IMR-90 (cell line): ENCODE results near the gene TRAF3. TPM values are rescaled to one million over a fixed set of nuclear protein-coding genes. Genes with fewer than 3 reads are reported as not detected.
A peak's percentile ranks its signal among the peaks of the same experiment; 100 is the strongest.

Source experiments
- ATAC-seq: fragments of 200-7000 bp; cut with Tn5 transposase; 2 replicates; pipeline ENCODE4 v1.9.1; 2020; ENCODE audit warnings: low read depth, mild to moderate bottlenecking, moderate library complexity
- BruUV-seq: library from RNA; stranded (reverse); fragments of 400-500 nt; replicated peaks from 2 replicates; lab custom pipeline; 2021; lab: Mats Ljungman, UMichigan
- CTCF ChIA-PET: fragments of 300-600 bp; formaldehyde crosslinking; extraction: SDS; loops from one replicate; lab custom pipeline; 2021; ENCODE audit warnings: antibody characterized with exemption; lab: Yijun Ruan, JAX
- POLR2A ChIA-PET: fragments of 300-600 bp; sonication (Branson Sonifier 250); formaldehyde crosslinking; loops from one replicate; lab custom pipeline; 2022; ENCODE audit warnings: antibody characterized with exemption; ENCODE audit not compliant: unreplicated experiment; lab: Charles Lee
- DNase-seq: peaks from one replicate; pipeline ENCODE4 v3.0.0; 2013
- H2AFZ ChIP-seq: replicated peaks from 2 replicates; pipeline ENCODE3; 2013; ENCODE audit warnings: low read length, mild to moderate bottlenecking; ENCODE audit not compliant: poor library complexity
- H2AK5ac ChIP-seq: 2 replicates; pipeline ENCODE4 v1.6.1; 2013; ENCODE audit warnings: low read depth, low read length, inconsistent platforms
- H2AK9ac ChIP-seq: replicated peaks from 2 replicates; pipeline ENCODE3; 2013; ENCODE audit warnings: mild to moderate bottlenecking, low read depth, low read length, moderate library complexity; ENCODE audit not compliant: poor library complexity
- H2BK120ac ChIP-seq: 2 replicates; pipeline ENCODE4 v1.6.1; 2013; ENCODE audit warnings: low read depth, low read length, inconsistent platforms
- H2BK15ac ChIP-seq: 3 replicates; pipeline ENCODE4 v1.6.1; 2013; ENCODE audit warnings: low read depth, low read length, inconsistent platforms
- H2BK20ac ChIP-seq: 2 replicates; pipeline ENCODE4 v1.6.1; 2013; ENCODE audit warnings: low read depth, mild to moderate bottlenecking, inconsistent platforms, low read length, moderate library complexity
- H2BK5ac ChIP-seq: 2 replicates; pipeline ENCODE4 v1.6.1; 2013; ENCODE audit warnings: mild to moderate bottlenecking, low read depth, low read length, inconsistent platforms; ENCODE audit not compliant: poor library complexity, severe bottlenecking
- H3K14ac ChIP-seq: replicated peaks from 2 replicates; pipeline ENCODE4 v1.6.1; 2013; ENCODE audit warnings: low read depth, low read length, inconsistent platforms
- H3K18ac ChIP-seq: 2 replicates; pipeline ENCODE4 v1.6.1; 2013; ENCODE audit warnings: low read depth, low read length, control low read depth
- H3K23ac ChIP-seq: 2 replicates; pipeline ENCODE4 v1.6.1; 2013; ENCODE audit warnings: low read depth, low read length, inconsistent platforms
- H3K27ac ChIP-seq: 2 replicates; pipeline ENCODE4 v1.5.1; 2013; ENCODE audit warnings: mild to moderate bottlenecking, control low read depth, low read length; ENCODE audit not compliant: insufficient read depth
- H3K27me3 ChIP-seq: 2 replicates; pipeline ENCODE4 v1.6.1; 2013; ENCODE audit warnings: low read length; ENCODE audit not compliant: control insufficient read depth, insufficient read depth
- H3K36me3 ChIP-seq: 2 replicates; pipeline ENCODE4 v1.6.1; 2013; ENCODE audit warnings: low read length, mixed read lengths; ENCODE audit not compliant: control insufficient read depth, insufficient read depth
- H3K4ac ChIP-seq: 2 replicates; pipeline ENCODE4 v1.6.1; 2013; ENCODE audit warnings: low read depth, low read length, inconsistent platforms
- H3K4me1 ChIP-seq: 2 replicates; pipeline ENCODE4 v1.6.1; 2013; ENCODE audit warnings: low read length, mixed read lengths; ENCODE audit not compliant: control insufficient read depth, insufficient read depth
- H3K4me2 ChIP-seq: 2 replicates; pipeline ENCODE4 v1.6.1; 2013; ENCODE audit warnings: low read depth, mild to moderate bottlenecking, control low read depth, low read length, moderate library complexity
- H3K4me3 ChIP-seq: 2 replicates; pipeline ENCODE4 v1.5.1; 2013; ENCODE audit warnings: low read depth, mild to moderate bottlenecking, control low read depth, low read length, moderate library complexity; ENCODE audit not compliant: insufficient read depth
- H3K56ac ChIP-seq: 2 replicates; pipeline ENCODE4 v1.6.1; 2013; ENCODE audit warnings: low read length, inconsistent platforms; ENCODE audit not compliant: insufficient read depth; ENCODE audit errors: extremely low read depth
- H3K79me1 ChIP-seq, 2 experiments: 2 replicates each; pipeline ENCODE4 v1.6.1; 2013; ENCODE audit warnings: low read length in 2 of 2, inconsistent platforms in 1 of 2, low read depth in 1 of 2
- H3K9ac ChIP-seq: 2 replicates; pipeline ENCODE4 v1.6.1; 2013; ENCODE audit warnings: low read depth, low read length, control low read depth
- H3K9me1 ChIP-seq: 2 replicates; pipeline ENCODE4 v1.6.1; 2013; ENCODE audit warnings: low read length, inconsistent platforms; ENCODE audit not compliant: insufficient read depth
- H3K9me3 ChIP-seq: 2 replicates; pipeline ENCODE4 v1.6.1; 2013; ENCODE audit warnings: low read length; ENCODE audit not compliant: control insufficient read depth, insufficient read depth
- H4K20me1 ChIP-seq: 2 replicates; pipeline ENCODE4 v1.6.1; 2013; ENCODE audit warnings: low read length, inconsistent platforms; ENCODE audit not compliant: insufficient read depth
- H4K5ac ChIP-seq: 2 replicates; pipeline ENCODE4 v1.6.1; 2013; ENCODE audit warnings: mild to moderate bottlenecking, low read depth, low read length, control low read depth
- H4K8ac ChIP-seq, 2 experiments: 2 replicates each; pipeline ENCODE4 v1.6.1; 2013; ENCODE audit warnings: low read depth in 2 of 2, low read length in 2 of 2, control low read depth in 1 of 2, inconsistent platforms in 1 of 2
- H4K91ac ChIP-seq: 2 replicates; pipeline ENCODE4 v1.6.1; 2013; ENCODE audit warnings: low read depth, low read length, inconsistent platforms; ENCODE audit not compliant: insufficient read depth
- RAD21 ChIP-seq: IDR thresholded peaks from 2 replicates; pipeline ENCODE4 v1.6.1; 2012; ENCODE audit warnings: low read length, improper control_type of control experiment
- USF2 ChIP-seq: fragments of 150-350 bp; IDR thresholded peaks from 2 replicates; pipeline ENCODE4 v1.6.1; 2017; ENCODE audit warnings: mild to moderate bottlenecking, antibody characterized with exemption, low read length, low read depth
- WGBS, 2 experiments: methylation state at CpG; one replicate each; pipeline versions ENCODE4 v1.1.5 to v1.1.7; 2013; ENCODE audit warnings: missing lambda C conversion rate in 2 of 2; ENCODE audit not compliant: insufficient read length in 1 of 2; ENCODE audit errors: extremely low coverage in 2 of 2; 5-methylcytosine and 5-hydroxymethylcytosine counted together
- dilution Hi-C: fragments of 300-500 bp; cut with HindIII; formaldehyde crosslinking; loops from one replicate; pipeline ENCODE4 v1.14.3; 2018; ENCODE audit warnings: low sequenced_read_pairs; ENCODE audit not compliant: unreplicated experiment
- in situ Hi-C: fragments of 300-500 bp; cut with MboI; formaldehyde crosslinking; loops from 3 replicates; pipeline ENCODE4 v1.14.3; 2019; ENCODE audit warnings: low sequenced_read_pairs, inconsistent platforms, mixed read lengths
- intact Hi-C: fragments of 100-400 bp; cut with micrococcal nuclease; formaldehyde crosslinking; loops from 2 replicates; pipeline ENCODE4 v1.10.0; 2022
- polyA plus RNA-seq, 3 experiments: library from polyadenylated mRNA; depleted of rRNA; stranded (reverse); fragments of >200 nt; gene quantifications; 2 replicates each; pipeline ENCODE4 v1.2.3, GENCODE V29; 2012; ENCODE audit warnings: low replicate concordance in 1 of 3
- total RNA-seq: library from RNA; depleted of rRNA; stranded (reverse); fragments of >200 nt; gene quantifications from 2 replicates; pipeline ENCODE4 v1.2.3, GENCODE V29; 2012
- TF ChIP-seq, protein P1 (sequence below): conservative IDR thresholded peaks from 2 replicates; pipeline ENCODE4 v1.5.1; 2012; ENCODE audit warnings: mild to moderate bottlenecking, low read depth, low read length, improper control_type of control experiment

Gene TRAF3
- total and polyA plus RNA-seq, 2 of the 4 experiments (the other 2 are of a cell fraction), result 21.2 to 25.3 TPM

GRCh38 chr14:102952276-102952675 lies 175.0 kb downstream of the TRAF3 start:
- no peak overlapping the region for H3K4me3 ChIP-seq
- DNase-seq (no peak), ATAC-seq (no peak)
- H3K27ac ChIP-seq, result no peak overlapping the region
- H2AK9ac ChIP-seq, result peak overlapping the region; percentile 40
- no peak overlapping the region for H3K14ac ChIP-seq
- no peak overlapping the region for H2BK15ac ChIP-seq
- no CpG with 5 or more reads among the region's 6 CpGs for WGBS, 2 experiments
- no peak overlapping the region for H2BK5ac ChIP-seq
- no TSS peak for BruUV-seq
- peaks cover 76% of the 10 kb centered on the region for H3K36me3 ChIP-seq
- peaks cover 4 to 23% of the 10 kb centered on the region in 2 experiments; a peak in 2 of 4 replicates for H3K79me1 ChIP-seq
- H3K9ac ChIP-seq, result no peak overlapping the region
- no peak overlapping the region for H3K18ac ChIP-seq
- no peak overlapping the region for H2AFZ ChIP-seq
- no peak overlapping the region for H2AK5ac ChIP-seq
- peaks cover 28% of the 10 kb centered on the region for H3K9me1 ChIP-seq
- H3K23ac ChIP-seq, result no peak overlapping the region
- peaks cover 26% of the 10 kb centered on the region for H4K20me1 ChIP-seq
- H2BK120ac ChIP-seq, result no peak overlapping the region
- intact Hi-C loops (no loop called here), dilution Hi-C loops (no loop called here), in situ Hi-C loops (no loop called here)
- no peak overlapping the region for H3K56ac ChIP-seq
- ChIA-PET POLR2A (no interaction called here), CTCF (no interaction called here)
- H2BK20ac ChIP-seq, result no peak overlapping the region; the same call in 1 of the 2 replicates
- H3K27me3 ChIP-seq, result no peaks in the 10 kb centered on the region
- H4K91ac ChIP-seq, result no peak overlapping the region
- no peak overlapping the region for H4K8ac ChIP-seq
- H3K4ac ChIP-seq, result no peak overlapping the region; the same call in 1 of the 2 replicates
- H4K5ac ChIP-seq, result no peak overlapping the region
- peaks cover 15% of the 10 kb centered on the region for H3K4me1 ChIP-seq
- H3K4me2 ChIP-seq, result no peak overlapping the region
- no peak for TF ChIP-seq RAD21
- TF ChIP-seq, protein P1, sequence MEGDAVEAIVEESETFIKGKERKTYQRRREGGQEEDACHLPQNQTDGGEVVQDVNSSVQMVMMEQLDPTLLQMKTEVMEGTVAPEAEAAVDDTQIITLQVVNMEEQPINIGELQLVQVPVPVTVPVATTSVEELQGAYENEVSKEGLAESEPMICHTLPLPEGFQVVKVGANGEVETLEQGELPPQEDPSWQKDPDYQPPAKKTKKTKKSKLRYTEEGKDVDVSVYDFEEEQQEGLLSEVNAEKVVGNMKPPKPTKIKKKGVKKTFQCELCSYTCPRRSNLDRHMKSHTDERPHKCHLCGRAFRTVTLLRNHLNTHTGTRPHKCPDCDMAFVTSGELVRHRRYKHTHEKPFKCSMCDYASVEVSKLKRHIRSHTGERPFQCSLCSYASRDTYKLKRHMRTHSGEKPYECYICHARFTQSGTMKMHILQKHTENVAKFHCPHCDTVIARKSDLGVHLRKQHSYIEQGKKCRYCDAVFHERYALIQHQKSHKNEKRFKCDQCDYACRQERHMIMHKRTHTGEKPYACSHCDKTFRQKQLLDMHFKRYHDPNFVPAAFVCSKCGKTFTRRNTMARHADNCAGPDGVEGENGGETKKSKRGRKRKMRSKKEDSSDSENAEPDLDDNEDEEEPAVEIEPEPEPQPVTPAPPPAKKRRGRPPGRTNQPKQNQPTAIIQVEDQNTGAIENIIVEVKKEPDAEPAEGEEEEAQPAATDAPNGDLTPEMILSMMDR, result no peak
- no peak for TF ChIP-seq USF2
- no peaks in the 10 kb centered on the region for H3K9me3 ChIP-seq
